Thyroid gland (tissue), 4 donors: Measurements from ENCODE around the gene GATC. TPM values are rescaled to one million over a fixed set of nuclear protein-coding genes. Genes with fewer than 3 reads are reported as not detected.

Experiments used
- DNase-seq, 2 donors: peaks; one replicate each; pipeline ENCODE4 v3.0.0-alpha.2; 2019
- H3K27ac ChIP-seq, 3 donors: fragments of 200-600 bp; sonication (generic); 1 replicate in 2 of 3; 2 replicates in 1 of 3; pipeline ENCODE4 v1.5.1; 2016 to 2019; ENCODE audit warnings: mild to moderate bottlenecking in 1 of 3, moderate library complexity in 1 of 3
- H3K27me3 ChIP-seq: fragments of 200-600 bp; sonication (generic); one replicate; pipeline ENCODE4 v1.5.1; 2019
- H3K36me3 ChIP-seq, 2 donors: fragments of 200-600 bp; sonication (generic); one replicate each; pipeline ENCODE4 v1.5.1; 2016 to 2019
- H3K4me1 ChIP-seq, 2 donors: fragments of 200-600 bp; sonication (generic); one replicate each; pipeline ENCODE4 v1.5.1; 2017 to 2019
- H3K4me3 ChIP-seq, 3 donors: fragments of 200-600 bp; sonication (generic); replicated peaks in 1 of 3; 1 replicate in 2 of 3; 2 replicates in 1 of 3; pipeline ENCODE4 v1.5.1; 2016; ENCODE audit warnings: mild to moderate bottlenecking in 1 of 3
- H3K9me3 ChIP-seq: fragments of 200-600 bp; sonication (generic); one replicate; pipeline ENCODE4 v1.5.1; 2017
- POLR2A ChIP-seq, 2 donors: fragments of 450-650 bp; IDR thresholded peaks; one replicate each; pipeline ENCODE4 v1.6.1; 2017; ENCODE audit warnings: antibody characterized with exemption in 2 of 2, mild to moderate bottlenecking in 2 of 2, moderate library complexity in 1 of 2
- WGBS, 2 donors: methylation state at CpG; one replicate each; pipeline ENCODE4 v1.1.5; 2017; 5-methylcytosine and 5-hydroxymethylcytosine counted together
- intact Hi-C: fragments of 100-400 bp; cut with DNase I; formaldehyde crosslinking; loops from one replicate; pipeline ENCODE4 v1.15.1; 2023
- total RNA-seq, 4 donors: library from RNA; depleted of rRNA; stranded (reverse); fragments of >200 nt; gene quantifications; one replicate each; pipeline ENCODE4 v1.2.3, GENCODE V29; 2016
- TF ChIP-seq, protein P1 (sequence below), 6 experiments: fragments of 200-600 bp in 3 of 6; fragments of 450-650 bp in 3 of 6; sonication (generic) in 3 of 6; IDR thresholded peaks; one replicate each; pipeline ENCODE4 v1.5.1; 2016 to 2019; ENCODE audit warnings: antibody characterized with exemption in 6 of 6, mild to moderate bottlenecking in 2 of 6, inconsistent platforms in 1 of 6, moderate library complexity in 1 of 6

The GATC gene
- total RNA-seq, 4 donors from 2014 or later: 32.4 to 38.4 (median 36.6) TPM

DNA sequence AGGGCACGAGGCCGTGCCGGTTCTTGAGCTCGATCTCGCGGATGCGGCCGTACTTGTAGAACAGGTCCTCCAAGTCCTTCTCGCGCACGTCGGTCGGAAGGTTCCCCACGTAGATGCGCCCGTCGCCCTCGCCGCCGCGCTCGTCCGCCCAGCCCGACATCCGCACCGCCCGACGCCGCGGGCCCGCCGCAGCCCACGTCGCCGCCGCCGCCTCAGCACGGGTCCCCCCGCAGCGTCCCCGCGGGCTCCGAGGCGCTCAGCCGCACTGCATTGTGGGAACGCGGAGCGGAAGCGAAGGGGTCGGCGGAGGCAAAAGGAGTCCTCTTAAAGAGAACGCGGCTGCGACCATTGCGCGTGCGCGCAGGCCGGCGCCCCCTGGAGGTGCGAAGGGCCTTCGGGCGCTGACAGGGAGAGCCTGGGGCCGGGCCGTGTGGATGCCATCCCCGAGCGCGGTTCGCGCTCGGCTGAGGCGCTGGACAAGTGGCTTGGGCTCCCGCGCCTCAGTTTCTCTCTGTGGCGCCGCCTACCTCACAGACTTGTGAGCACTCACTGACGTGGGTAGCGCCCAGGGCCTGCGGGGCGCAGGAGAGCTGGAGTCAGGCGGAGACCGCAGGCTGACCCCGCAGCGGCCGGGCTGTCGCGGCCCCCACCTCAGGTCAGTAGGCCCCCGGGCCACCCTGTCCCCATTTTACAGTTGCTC is 23.4 kb downstream of the GATC start, which contains the start of gene SRSF9:
SRSF9 (minus strand) TSS at position 299 of the 700 bp plus-strand sequence; CDS start at position 160, 139 bp downstream.
- H3K36me3 ChIP-seq: peaks cover 8 to 9% of the 10 kb centered on the region in 2 donors
- no peaks in the 10 kb centered on the region for H3K9me3 ChIP-seq
- DNase-seq: peak; percentile 93 to 95
- H3K4me1 ChIP-seq: peaks cover 11 to 16% of the 10 kb centered on the region in 2 donors
- no peaks in the 10 kb centered on the region for H3K27me3 ChIP-seq
- intact Hi-C loops: no loop called here
- 0% methylated on average over 4 to 13 of the region's 88 CpGs for WGBS, 2 donors
- H3K27ac ChIP-seq: peak within 1 kb of the TSS; percentile 80 to 88 (median 86)
- TF ChIP-seq, protein P1, sequence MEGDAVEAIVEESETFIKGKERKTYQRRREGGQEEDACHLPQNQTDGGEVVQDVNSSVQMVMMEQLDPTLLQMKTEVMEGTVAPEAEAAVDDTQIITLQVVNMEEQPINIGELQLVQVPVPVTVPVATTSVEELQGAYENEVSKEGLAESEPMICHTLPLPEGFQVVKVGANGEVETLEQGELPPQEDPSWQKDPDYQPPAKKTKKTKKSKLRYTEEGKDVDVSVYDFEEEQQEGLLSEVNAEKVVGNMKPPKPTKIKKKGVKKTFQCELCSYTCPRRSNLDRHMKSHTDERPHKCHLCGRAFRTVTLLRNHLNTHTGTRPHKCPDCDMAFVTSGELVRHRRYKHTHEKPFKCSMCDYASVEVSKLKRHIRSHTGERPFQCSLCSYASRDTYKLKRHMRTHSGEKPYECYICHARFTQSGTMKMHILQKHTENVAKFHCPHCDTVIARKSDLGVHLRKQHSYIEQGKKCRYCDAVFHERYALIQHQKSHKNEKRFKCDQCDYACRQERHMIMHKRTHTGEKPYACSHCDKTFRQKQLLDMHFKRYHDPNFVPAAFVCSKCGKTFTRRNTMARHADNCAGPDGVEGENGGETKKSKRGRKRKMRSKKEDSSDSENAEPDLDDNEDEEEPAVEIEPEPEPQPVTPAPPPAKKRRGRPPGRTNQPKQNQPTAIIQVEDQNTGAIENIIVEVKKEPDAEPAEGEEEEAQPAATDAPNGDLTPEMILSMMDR (IDR thresholded peaks at IDR 0.05): peak; percentile 62 to 95 (median 85)
- peak in 1 of 2 donors; percentile 78 for TF ChIP-seq POLR2A (IDR thresholded peaks at IDR 0.05)
- H3K4me3 ChIP-seq: peak within 1 kb of the TSS; percentile 63 to 91 (median 87)

DNA sequence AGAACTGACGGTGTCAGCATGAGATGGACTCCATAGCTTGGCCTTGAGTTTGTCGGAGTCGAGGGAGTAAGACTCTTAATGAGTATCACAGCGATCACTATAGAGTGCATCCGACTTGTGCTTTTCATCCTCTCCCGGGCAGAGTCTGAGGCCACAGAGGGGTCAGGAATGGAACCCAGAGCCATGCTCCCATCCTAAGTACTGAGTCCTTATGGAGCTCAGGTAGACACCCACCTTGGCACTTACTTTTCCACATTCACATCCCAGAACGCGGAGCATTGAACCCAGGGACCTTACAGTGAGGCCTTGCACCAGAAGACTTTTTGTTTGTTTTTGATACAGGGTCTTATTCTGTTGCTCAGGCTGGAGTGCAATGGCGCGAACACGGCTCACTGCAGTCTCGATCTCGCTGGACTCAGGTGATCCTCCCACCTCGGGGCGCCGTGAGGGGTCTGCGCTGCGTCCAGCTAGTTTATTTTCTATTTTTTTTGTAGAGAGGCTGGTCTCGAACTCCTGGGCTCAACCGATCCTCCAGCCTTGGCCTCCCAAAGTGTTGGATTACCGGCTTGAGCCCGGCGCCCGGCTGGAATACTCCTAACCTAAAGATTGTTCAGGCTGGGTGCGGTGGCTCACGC is 24.0 kb downstream of the GATC start:
- peak overlapping the region; percentile 15 to 91 (median 87) for H3K4me3 ChIP-seq
- H3K9me3 ChIP-seq: no peaks in the 10 kb centered on the region
- H3K27ac ChIP-seq: peak overlapping the region; percentile 80 to 88 (median 86)
- TF ChIP-seq, protein P1 (IDR thresholded peaks at IDR 0.05): no peak
- no peak for TF ChIP-seq POLR2A (IDR thresholded peaks at IDR 0.05)
- H3K36me3 ChIP-seq: peaks cover 1 to 2% of the 10 kb centered on the region in 2 donors
- 70 to 82% methylated on average over 22 to 26 of the region's 26 CpGs for WGBS, 2 donors
- intact Hi-C loops: no loop called here
- no peak for DNase-seq
- no peaks in the 10 kb centered on the region for H3K27me3 ChIP-seq
- H3K4me1 ChIP-seq: peaks cover 11 to 17% of the 10 kb centered on the region in 2 donors

DNA sequence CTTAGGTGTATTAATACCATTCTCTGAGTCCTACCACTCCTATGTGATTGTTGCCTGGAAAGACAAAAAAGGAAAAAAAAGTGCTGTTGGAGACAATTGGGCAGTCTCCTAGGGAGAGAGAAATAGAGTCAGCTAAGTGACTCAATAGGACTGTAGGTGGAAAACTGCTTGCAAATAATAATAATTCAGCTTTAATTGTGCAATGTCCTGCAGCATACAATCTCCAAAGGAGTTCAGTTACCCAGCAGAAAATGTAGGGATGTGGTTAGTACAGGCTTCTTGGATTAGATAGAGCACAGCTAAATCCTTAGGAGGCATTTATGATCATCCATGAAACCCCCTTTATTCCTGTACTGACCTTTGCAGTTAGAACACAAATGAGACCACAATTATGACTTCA is 26.3 kb downstream of the GATC start:
- no peak for DNase-seq
- Histone ChIP-seq H3K4me1 (peaks cover 11% of the 10 kb centered on the region in 2 donors), H3K36me3 (no peaks in the 10 kb centered on the region), H3K27me3 (no peaks in the 10 kb centered on the region), H3K9me3 (no peaks in the 10 kb centered on the region), H3K4me3 (no peak overlapping the region), H3K27ac (no peak overlapping the region)
- TF ChIP-seq POLR2A (IDR thresholded peaks at IDR 0.05): no peak
- TF ChIP-seq, protein P1 (IDR thresholded peaks at IDR 0.05): no peak
- intact Hi-C loops: no loop called here

DNA sequence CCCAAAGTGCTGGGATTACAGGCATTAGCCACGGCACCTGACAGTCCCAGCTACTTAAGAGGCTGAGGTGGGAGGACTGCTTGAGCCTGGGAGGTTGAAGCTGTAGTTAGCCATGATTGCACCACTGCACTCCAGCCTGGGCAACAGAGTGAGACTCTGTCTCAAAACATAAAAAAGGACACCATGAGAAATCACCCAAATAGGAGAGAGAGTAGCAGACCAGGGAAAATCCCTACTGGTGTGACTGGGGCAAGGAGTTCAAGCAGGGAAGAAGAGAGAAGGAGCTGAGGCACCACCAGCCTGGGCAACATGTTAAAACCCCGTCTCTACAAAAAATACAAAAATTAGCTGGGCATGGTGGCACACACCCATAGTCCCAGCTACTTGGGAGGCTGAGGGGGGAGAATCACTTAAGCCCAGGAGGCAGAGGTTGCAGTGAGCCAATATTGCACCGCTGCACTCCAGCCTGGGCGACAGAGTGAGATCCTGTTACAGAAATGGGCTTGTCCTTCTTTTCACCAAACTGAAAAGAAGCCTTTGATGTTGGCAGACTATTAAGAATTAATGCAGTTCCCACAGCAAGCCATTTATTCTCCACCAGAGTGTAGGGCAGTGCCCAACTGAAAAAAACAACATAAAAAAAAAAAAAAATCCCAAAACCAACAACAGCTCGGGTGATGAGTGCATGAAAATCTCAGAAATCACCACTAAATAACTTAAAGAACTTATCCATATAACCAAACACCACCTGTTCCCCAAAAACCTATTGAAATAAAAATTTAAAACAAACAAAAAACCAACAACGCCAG is 27.8 kb downstream of the GATC start:
- WGBS, 2 donors: 78 to 80% methylated on average over 6 of the region's 6 CpGs

More for the DNA sequence above, 27.8 kb downstream of the GATC start:
- TF ChIP-seq POLR2A (IDR thresholded peaks at IDR 0.05): no peak
- TF ChIP-seq, protein P1 (IDR thresholded peaks at IDR 0.05): no peak
- Histone ChIP-seq H3K27me3 (no peaks in the 10 kb centered on the region), H3K36me3 (no peaks in the 10 kb centered on the region), H3K27ac (no peak overlapping the region), H3K9me3 (no peaks in the 10 kb centered on the region), H3K4me3 (no peak overlapping the region), H3K4me1 (peaks cover 6 to 11% of the 10 kb centered on the region in 2 donors)
- no peak for DNase-seq
- intact Hi-C loops: no loop called here
